Measurements from ENCODE around the gene CCND2.

The CCND2 gene

DNA sequence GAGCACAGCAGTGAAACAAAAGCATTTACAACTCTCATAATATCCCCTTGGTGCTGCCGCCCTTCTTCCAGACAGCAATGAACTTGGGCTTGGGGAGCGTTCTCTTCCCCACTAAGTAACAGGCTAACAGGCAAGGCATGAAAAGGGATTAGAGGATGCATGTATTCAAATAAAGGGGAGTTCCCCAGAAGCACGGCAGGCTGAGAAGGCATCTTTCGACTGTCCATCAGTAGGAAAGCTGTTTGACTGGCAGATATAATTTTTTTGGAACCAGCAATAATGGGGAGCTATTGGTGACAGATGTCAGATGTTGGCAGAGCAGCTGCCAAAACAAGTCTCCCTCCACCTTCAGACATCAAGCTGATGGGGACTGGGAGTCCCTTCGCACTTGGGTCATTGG is 38.2 kb downstream of the CCND2 start:
- no peak for DNase-seq (ENCODE audit: low read depth)
- no peak overlapping the region for H3K4me3 ChIP-seq (ENCODE audit: low read depth, low read length)
- TF ChIP-seq MYC (IDR thresholded peaks at IDR 0.05; ENCODE audit: low read depth, low read length): no peak
- TF ChIP-seq, protein P1, sequence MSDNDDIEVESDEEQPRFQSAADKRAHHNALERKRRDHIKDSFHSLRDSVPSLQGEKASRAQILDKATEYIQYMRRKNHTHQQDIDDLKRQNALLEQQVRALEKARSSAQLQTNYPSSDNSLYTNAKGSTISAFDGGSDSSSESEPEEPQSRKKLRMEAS (IDR thresholded peaks at IDR 0.05; ENCODE audit: low read depth, low read length): no peak
- TF ChIP-seq, protein P2, sequence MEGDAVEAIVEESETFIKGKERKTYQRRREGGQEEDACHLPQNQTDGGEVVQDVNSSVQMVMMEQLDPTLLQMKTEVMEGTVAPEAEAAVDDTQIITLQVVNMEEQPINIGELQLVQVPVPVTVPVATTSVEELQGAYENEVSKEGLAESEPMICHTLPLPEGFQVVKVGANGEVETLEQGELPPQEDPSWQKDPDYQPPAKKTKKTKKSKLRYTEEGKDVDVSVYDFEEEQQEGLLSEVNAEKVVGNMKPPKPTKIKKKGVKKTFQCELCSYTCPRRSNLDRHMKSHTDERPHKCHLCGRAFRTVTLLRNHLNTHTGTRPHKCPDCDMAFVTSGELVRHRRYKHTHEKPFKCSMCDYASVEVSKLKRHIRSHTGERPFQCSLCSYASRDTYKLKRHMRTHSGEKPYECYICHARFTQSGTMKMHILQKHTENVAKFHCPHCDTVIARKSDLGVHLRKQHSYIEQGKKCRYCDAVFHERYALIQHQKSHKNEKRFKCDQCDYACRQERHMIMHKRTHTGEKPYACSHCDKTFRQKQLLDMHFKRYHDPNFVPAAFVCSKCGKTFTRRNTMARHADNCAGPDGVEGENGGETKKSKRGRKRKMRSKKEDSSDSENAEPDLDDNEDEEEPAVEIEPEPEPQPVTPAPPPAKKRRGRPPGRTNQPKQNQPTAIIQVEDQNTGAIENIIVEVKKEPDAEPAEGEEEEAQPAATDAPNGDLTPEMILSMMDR (IDR thresholded peaks at IDR 0.05; ENCODE audit: low read depth, low read length): no peak
- TF ChIP-seq POLR2A (IDR thresholded peaks at IDR 0.05; ENCODE audit: extremely low read depth, insufficient read length): no peak

DNA sequence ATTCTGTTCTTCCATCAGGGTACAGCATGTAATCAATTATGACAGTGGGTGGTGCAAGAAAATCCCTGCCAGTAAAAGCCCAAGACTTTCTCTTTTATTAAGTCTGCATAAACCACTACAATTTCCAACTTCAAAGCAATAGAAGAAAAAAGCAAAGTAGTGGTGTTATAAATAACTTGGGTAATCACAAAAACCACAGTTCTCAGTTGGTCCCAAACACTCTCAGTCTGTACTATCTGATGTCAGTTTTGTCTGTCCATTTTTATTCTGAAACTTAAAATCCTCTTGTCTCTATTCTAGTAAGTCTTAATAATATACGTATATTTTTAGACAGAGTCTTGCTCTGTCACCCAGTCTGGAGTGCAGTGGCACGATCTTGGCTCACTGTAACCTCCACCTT is 38.7 kb downstream of the CCND2 start:
- no peak for DNase-seq (ENCODE audit: low read depth)
- TF ChIP-seq, protein P1 (IDR thresholded peaks at IDR 0.05; ENCODE audit: low read depth, low read length): no peak
- TF ChIP-seq, protein P2 (IDR thresholded peaks at IDR 0.05; ENCODE audit: low read depth, low read length): no peak
- TF ChIP-seq MYC (IDR thresholded peaks at IDR 0.05; ENCODE audit: low read depth, low read length) (no peak), POLR2A (IDR thresholded peaks at IDR 0.05; ENCODE audit: extremely low read depth, insufficient read length) (no peak)
- H3K4me3 ChIP-seq (ENCODE audit: low read depth, low read length): no peak overlapping the region

DNA sequence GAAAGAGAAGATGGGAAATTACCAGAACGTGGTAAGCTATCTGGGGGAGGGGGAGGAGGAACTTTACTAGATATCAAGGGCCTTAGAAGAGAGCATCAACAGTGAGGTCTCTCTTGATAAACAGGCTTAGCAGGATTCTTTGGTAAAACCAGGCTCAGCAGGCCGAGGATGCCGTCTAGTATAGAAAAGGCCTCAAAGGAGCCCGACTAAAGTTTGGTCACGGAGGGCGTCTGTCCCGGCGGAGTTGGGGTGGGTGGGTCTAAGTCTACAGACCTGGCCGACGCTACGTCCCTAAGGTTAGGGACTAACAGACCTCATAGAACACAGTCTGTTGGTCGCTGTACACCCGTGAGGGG is 46.9 kb downstream of the CCND2 start:
- no peak for TF ChIP-seq POLR2A (IDR thresholded peaks at IDR 0.05; ENCODE audit: extremely low read depth, insufficient read length)
- TF ChIP-seq, protein P2 (IDR thresholded peaks at IDR 0.05; ENCODE audit: low read depth, low read length): no peak
- TF ChIP-seq, protein P1 (IDR thresholded peaks at IDR 0.05; ENCODE audit: low read depth, low read length): no peak
- TF ChIP-seq MYC (IDR thresholded peaks at IDR 0.05; ENCODE audit: low read depth, low read length): no peak
- peak overlapping the region; percentile 56 for H3K4me3 ChIP-seq (ENCODE audit: low read depth, low read length)

DNA sequence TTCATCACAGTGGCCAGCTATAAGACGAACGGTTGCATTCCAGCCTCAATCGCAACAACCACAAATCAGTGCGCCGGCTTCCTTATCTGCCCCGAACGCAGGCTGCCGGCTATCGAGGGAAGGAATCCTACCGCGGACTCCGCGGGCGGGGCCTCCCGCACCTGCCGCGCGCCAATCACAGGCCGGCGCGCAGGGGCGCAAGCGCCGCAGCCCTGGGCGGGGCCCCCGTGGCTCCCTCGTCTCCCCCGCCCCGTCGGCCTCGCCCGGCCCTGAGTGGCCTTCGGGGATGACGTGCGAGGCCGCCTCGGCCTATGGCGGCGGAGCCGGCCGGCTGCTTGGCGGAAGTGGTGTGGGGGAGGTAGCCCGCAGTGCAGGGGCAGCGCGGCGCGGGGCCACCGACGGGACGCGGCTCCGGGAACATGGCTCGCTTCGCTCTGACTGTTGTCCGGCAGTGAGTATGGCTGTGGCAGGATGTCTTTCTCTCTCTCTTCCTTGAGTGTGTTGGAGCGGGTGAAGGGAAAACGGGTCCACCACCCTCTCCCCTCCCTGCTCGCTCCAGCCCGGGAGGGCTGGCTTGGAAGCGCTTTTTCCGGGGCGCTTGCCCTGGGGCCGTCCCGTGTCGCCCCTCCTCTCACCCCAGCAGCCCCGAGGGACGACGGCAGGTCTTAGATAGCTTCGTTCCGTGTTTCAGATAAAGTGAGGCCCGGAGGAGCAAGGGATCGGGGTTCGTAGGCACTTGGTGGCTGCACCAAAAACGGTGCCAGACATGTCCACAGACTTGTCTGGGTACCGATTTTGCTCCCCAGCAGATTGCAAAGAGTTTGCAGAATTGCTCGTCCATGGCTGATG is 47.5 kb downstream of the CCND2 start, which contains the start of gene TIGAR:
Gene TIGAR (plus strand): TSS at position 361 of the 849 bp plus-strand sequence. CDS start 59 bp downstream, at position 420.
- H3K4me3 ChIP-seq (ENCODE audit: low read depth, low read length): peak within 1 kb of the TSS; percentile 80
- peak; percentile 35 for TF ChIP-seq POLR2A (IDR thresholded peaks at IDR 0.05; ENCODE audit: extremely low read depth, insufficient read length)
- TF ChIP-seq, protein P2 (IDR thresholded peaks at IDR 0.05; ENCODE audit: low read depth, low read length): no peak
- TF ChIP-seq, protein P1 (IDR thresholded peaks at IDR 0.05; ENCODE audit: low read depth, low read length): peak; percentile 41; the same call in 1 of the 2 replicates
- TF ChIP-seq MYC (IDR thresholded peaks at IDR 0.05; ENCODE audit: low read depth, low read length): no peak; the same call in 1 of the 2 replicates
- DNase-seq (ENCODE audit: low read depth): peak; percentile 95

More for the DNA sequence above, 46.9 kb downstream of the CCND2 start:
- DNase-seq (ENCODE audit: low read depth): no peak

DNA sequence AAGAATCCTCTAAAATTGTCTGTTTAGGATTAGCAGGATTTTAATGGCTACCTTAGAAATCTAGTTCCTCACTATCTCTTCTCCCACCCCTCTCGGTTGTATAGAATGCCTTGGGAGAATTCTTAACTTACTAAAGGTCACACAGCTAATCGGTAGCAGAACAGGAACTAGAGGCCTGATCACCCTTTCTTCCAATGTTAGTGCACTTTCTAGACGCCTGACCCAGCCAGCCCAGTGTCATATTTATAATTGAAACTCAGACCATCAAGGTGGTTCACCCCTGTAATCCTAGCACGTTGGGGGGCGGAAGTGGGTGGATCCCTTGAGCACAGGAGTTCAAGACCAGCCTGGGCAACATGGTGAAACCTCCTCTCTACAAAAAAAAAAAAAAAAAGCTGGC is 49.2 kb downstream of the CCND2 start:
- no peak overlapping the region for H3K4me3 ChIP-seq (ENCODE audit: low read depth, low read length)
- no peak for DNase-seq (ENCODE audit: low read depth)
- TF ChIP-seq, protein P2 (IDR thresholded peaks at IDR 0.05; ENCODE audit: low read depth, low read length): no peak
- no peak for TF ChIP-seq POLR2A (IDR thresholded peaks at IDR 0.05; ENCODE audit: extremely low read depth, insufficient read length)
- TF ChIP-seq, protein P1 (IDR thresholded peaks at IDR 0.05; ENCODE audit: low read depth, low read length): no peak
- no peak for TF ChIP-seq MYC (IDR thresholded peaks at IDR 0.05; ENCODE audit: low read depth, low read length)
